ENCODE results near the gene GFOD2. TPM values are rescaled to one million over a fixed set of nuclear protein-coding genes. Genes with fewer than 3 reads are reported as not detected.

Gene GFOD2
- total RNA-seq, 4 donors from 2014 or later = 9.1 to 24.2 (median 20.8) TPM

- Histone ChIP-seq H3K27ac (replicated peaks in 1 of 4) (no peak overlapping the region), H3K4me1 (no peaks in the 10 kb centered on the region), H3K36me3 (peaks cover 37 to 79% (median 67%) of the 10 kb centered on the region in 4 donors), H3K27me3 (no peaks in the 10 kb centered on the region), H3K9me3 (no peaks in the 10 kb centered on the region), H3K4me3 (no peak overlapping the region)
- WGBS = 94% methylated on average over 3 of the region's 3 CpGs
- intact Hi-C loops (cut with DNase I) = no loop called here
- no peak for DNase-seq (ENCODE audit: extremely low spot score)
- TF ChIP-seq POLR2A (IDR thresholded peaks at IDR 0.05; ENCODE audit: low read depth) (no peak), CTCF (IDR thresholded peaks at IDR 0.05) (no peak), EP300 (IDR thresholded peaks at IDR 0.05) (no peak), POLR2AphosphoS5 (IDR thresholded peaks at IDR 0.05) (no peak)
These were observed 21.3 kb upstream of the GFOD2 start for GRCh38 chr16:67740391-67740790.

GRCh38 chr16:67736858-67737257 is 17.7 kb upstream of the GFOD2 start:
- H3K27me3 ChIP-seq = no peaks in the 10 kb centered on the region
- no peak overlapping the region for H3K27ac ChIP-seq (replicated peaks in 1 of 4)
- 91% methylated on average over 4 of the region's 4 CpGs for WGBS
- no peak for DNase-seq (ENCODE audit: extremely low spot score)
- no peak for TF ChIP-seq CTCF (IDR thresholded peaks at IDR 0.05)
- no peak for TF ChIP-seq POLR2AphosphoS5 (IDR thresholded peaks at IDR 0.05)
- no peak for TF ChIP-seq EP300 (IDR thresholded peaks at IDR 0.05)
- TF ChIP-seq POLR2A (IDR thresholded peaks at IDR 0.05; ENCODE audit: low read depth) = no peak
- no peaks in the 10 kb centered on the region for H3K4me1 ChIP-seq
- H3K9me3 ChIP-seq = no peaks in the 10 kb centered on the region
- H3K36me3 ChIP-seq = peaks cover 11 to 75% (median 60%) of the 10 kb centered on the region in 4 donors
- intact Hi-C loops (cut with DNase I) = no loop called here
- no peak overlapping the region for H3K4me3 ChIP-seq

- Histone ChIP-seq H3K36me3 (peaks cover 17 to 76% (median 67%) of the 10 kb centered on the region in 4 donors), H3K27me3 (no peaks in the 10 kb centered on the region), H3K4me3 (no peak overlapping the region), H3K27ac (replicated peaks in 1 of 4) (no peak overlapping the region), H3K4me1 (no peaks in the 10 kb centered on the region), H3K9me3 (no peaks in the 10 kb centered on the region)
- 94% methylated on average over 9 of the region's 9 CpGs for WGBS
- no peak for DNase-seq (ENCODE audit: extremely low spot score)
- intact Hi-C loops (cut with DNase I) = no loop called here
- TF ChIP-seq CTCF (IDR thresholded peaks at IDR 0.05) (no peak), EP300 (IDR thresholded peaks at IDR 0.05) (no peak), POLR2A (IDR thresholded peaks at IDR 0.05; ENCODE audit: low read depth) (no peak), POLR2AphosphoS5 (IDR thresholded peaks at IDR 0.05) (no peak)
These were observed 15.7 kb upstream of the GFOD2 start for GRCh38 chr16:67734731-67735201.

GRCh38 chr16:67733734-67734470 is 14.8 kb upstream of the GFOD2 start:
- 82% methylated on average over 3 of the region's 5 CpGs for WGBS
- Histone ChIP-seq H3K27ac (replicated peaks in 1 of 4) (no peak overlapping the region), H3K27me3 (no peaks in the 10 kb centered on the region), H3K36me3 (peaks cover 25 to 76% (median 67%) of the 10 kb centered on the region in 4 donors), H3K4me3 (no peak overlapping the region), H3K9me3 (no peaks in the 10 kb centered on the region), H3K4me1 (no peaks in the 10 kb centered on the region)
- TF ChIP-seq POLR2A (IDR thresholded peaks at IDR 0.05; ENCODE audit: low read depth) (no peak), EP300 (IDR thresholded peaks at IDR 0.05) (no peak), CTCF (IDR thresholded peaks at IDR 0.05) (no peak), POLR2AphosphoS5 (IDR thresholded peaks at IDR 0.05) (no peak)
- intact Hi-C loops (cut with DNase I) = no loop called here
- DNase-seq (ENCODE audit: extremely low spot score) = no peak
